GM19240 (cell line): ENCODE measurements around the gene HOXB6.
A peak's percentile ranks its signal among the peaks of the same experiment; 100 is the strongest.

Experiments used
- DNase-seq: peaks from one replicate; pipeline ENCODE4 v3.0.0; 2011; ENCODE audit warnings: low spot score; ENCODE audit not compliant: insufficient read length

Gene HOXB6

GRCh38 chr17:48622857-48623256 is 18.1 kb upstream of the HOXB6 start:
- DNase-seq: no peak

GRCh38 chr17:48621410-48622392 is 16.9 kb upstream of the HOXB6 start:
- no peak for DNase-seq

- DNase-seq: no peak
Measured at GRCh38 chr17:48620461-48621139, 15.8 kb upstream of the HOXB6 start.

- DNase-seq: no peak
Measured at GRCh38 chr17:48619826-48620449, 15.2 kb upstream of the HOXB6 start.

- DNase-seq: peak; percentile 91
Measured at GRCh38 chr17:48618256-48618896, 13.6 kb upstream of the HOXB6 start.

- DNase-seq: no peak
Measured at GRCh38 chr17:48617471-48618255, 12.9 kb upstream of the HOXB6 start.

- no peak for DNase-seq
Measured at GRCh38 chr17:48616717-48617470, 12.1 kb upstream of the HOXB6 start.

- DNase-seq: no peak
Measured at GRCh38 chr17:48615963-48616716, 11.4 kb upstream of the HOXB6 start.

GRCh38 chr17:48615047-48615962 is 10.5 kb upstream of the HOXB6 start, which contains the start of gene HOXB8:
TSS of gene HOXB8 (minus strand) at chr17:48615292. CDS start at chr17:48614704, 588 bp downstream.
- no peak for DNase-seq

GRCh38 chr17:48613862-48614694 is 9.3 kb upstream of the HOXB6 start:
- no peak for DNase-seq

GRCh38 chr17:48612854-48613691 is 8.3 kb upstream of the HOXB6 start:
- no peak for DNase-seq

GRCh38 chr17:48612456-48612853 is 7.7 kb upstream of the HOXB6 start:
- DNase-seq: no peak

GRCh38 chr17:48611681-48612455 is 7.1 kb upstream of the HOXB6 start:
- DNase-seq: no peak

- DNase-seq: no peak
Measured at GRCh38 chr17:48611213-48611612, 6.4 kb upstream of the HOXB6 start.
